Left colon (tissue), 2 donors: ENCODE measurements around the gene SYT15. TPM values are rescaled to one million over a fixed set of nuclear protein-coding genes. Genes with fewer than 3 reads are reported as not detected.

Experiments
- ATAC-seq: fragments of 200-7000 bp; cut with Tn5 transposase; one replicate; pipeline ENCODE4 v1.9.1; 2020; ENCODE audit warnings: mild to moderate bottlenecking, moderate library complexity
- DNase-seq, 2 donors: peaks; one replicate each; pipeline ENCODE4 v3.0.0-alpha.2; 2020
- intact Hi-C, 2 donors: fragments of 100-400 bp; cut with DNase I in 1 of 2; cut with micrococcal nuclease in 1 of 2; formaldehyde crosslinking; loops; one replicate each; pipeline versions ENCODE4 v1.11.2 to v1.14.0; 2022; cut with DNase I, micrococcal nuclease
- total RNA-seq, 2 donors: library from RNA; stranded (reverse); fragmentation: NEBNext Ultra II Directional; extraction: Animal tissue kit (Norgen Biotek cat#: 25700); gene quantifications; one replicate each; pipeline ENCODE4 v1.2.1, GENCODE V29; 2021
- donor health status: DM: no; HTN: no; CAD: no.
- donor health status: DM: yes; HTN: yes; CAD: no.

The SYT15 gene
- total RNA-seq, 2 donors from 2014 or later: 1.4 to 2.2 TPM

DNA sequence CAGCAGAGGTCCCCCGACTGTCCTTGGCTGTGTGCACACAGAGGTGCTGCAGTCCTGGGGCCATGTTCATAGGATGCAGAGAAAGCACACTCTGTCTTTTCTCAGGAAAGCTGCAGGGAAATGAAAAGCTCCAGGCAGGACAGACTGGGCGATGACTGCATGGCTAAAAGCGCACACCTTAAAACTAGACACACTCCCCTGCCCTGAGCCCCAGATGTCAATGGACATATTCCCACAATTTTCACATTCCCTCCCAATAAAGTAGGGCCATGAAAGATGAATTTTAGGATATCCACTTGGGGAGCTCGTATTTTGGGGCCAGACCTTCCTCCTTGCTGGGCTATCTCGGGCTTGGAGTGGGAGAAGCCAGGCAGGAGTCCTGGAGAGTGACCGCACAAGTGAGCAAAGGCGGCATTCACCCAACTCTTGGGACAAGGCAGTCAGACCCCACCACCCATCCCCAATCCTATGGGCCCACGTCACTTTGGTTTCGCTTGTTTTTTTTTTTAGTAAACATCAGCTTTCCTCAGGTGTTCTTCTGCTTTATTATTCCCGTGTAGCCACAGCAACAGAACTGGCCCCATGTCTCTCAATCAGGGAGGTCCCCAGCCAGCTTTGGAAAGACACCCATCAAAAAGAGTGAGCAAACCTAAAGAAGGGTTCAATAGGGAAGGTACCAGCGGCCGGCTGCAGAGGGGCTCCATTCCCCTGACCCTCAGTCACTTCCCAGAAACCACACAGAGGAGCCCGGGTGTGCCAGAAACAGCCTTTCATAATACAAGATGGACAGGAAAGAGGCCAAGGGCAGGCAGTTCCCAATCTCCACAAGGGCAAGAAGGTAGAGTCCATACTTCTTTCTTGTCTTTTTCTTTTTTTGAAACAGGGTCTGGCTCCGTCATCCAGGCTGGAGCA is 35.2 kb upstream of the SYT15 start:
- DNase-seq: peak; percentile 15 to 24

DNA sequence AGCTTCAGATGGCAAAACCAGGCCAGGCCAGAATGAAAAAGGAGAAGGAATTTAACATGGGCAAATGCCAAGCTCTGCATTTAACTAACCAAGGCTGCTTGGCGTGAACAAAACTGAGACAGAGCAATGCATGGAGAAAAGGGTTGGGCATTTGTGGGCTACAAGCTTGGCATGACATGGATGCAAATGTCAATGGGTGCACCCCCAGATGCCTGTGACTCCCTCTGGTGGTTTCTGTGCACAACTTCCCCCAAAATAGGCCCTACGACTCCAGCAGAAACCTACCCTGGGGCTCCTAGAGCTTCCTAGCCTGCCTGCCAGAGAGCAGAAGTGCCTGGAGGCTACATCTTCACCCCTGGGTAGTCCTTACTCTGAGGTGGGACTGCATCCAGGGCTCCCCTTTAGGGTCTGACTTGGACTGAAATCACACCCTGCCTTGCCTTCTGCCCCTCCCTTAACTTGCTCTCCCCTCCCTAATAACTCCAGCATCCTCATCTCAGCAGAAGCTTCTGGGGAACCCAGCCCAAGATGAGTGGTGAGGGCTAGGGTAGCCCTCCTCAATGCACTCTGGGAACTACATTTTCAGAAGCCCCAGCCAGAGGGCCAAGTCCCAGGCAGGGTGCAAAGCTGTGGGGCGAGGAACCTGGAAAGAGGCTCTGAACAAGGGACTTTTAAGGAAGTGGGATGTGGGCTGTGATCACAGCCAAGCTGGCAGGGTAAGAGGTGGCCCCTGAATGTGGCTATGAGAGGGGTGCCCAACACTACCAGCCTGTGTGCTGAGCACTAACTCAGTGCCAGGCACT is 33.7 kb upstream of the SYT15 start:
- ATAC-seq (peak; percentile 26), DNase-seq (peak; percentile 21 to 26)
- intact Hi-C loops: no loop called here

More for the DNA sequence above, 35.2 kb upstream of the SYT15 start:
- intact Hi-C loops: no loop called here
- no peak for ATAC-seq

DNA sequence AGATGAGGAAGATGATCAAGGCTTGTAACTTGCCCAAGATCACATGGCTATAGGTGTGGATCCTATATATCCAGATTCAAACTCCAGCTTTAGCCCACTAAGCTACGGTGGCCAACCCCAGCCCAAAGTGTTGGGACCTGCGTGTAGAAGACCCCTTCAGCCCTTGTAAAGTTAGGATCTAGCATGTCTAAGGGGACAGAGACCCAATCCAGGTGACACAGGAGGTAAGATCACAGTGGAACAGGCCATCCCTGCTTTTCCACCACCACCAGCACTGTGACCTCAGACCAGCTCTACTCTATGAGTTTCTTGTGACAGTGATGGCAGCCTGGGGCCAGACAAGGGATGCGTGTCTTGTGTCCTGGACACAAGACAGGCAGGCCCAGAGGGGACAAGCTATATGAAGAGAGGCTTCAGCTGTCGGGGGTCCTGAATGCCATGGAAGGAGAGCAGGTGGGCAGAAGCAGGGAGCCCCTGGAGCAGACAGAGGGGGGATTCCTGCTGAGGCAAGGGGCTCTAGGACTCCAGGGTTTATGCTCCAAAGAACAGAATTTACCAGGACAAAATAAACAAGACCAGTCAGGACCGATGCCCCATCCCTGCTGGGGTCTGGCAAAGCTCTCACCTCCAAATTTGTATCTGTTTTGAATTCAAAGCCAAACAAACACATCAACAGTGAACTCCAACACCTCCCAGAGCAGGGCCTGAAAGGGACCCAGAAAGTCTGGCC is 32.9 kb upstream of the SYT15 start:
- intact Hi-C loops: no loop called here
- no peak for ATAC-seq
- peak; percentile 12 to 25 for DNase-seq

DNA sequence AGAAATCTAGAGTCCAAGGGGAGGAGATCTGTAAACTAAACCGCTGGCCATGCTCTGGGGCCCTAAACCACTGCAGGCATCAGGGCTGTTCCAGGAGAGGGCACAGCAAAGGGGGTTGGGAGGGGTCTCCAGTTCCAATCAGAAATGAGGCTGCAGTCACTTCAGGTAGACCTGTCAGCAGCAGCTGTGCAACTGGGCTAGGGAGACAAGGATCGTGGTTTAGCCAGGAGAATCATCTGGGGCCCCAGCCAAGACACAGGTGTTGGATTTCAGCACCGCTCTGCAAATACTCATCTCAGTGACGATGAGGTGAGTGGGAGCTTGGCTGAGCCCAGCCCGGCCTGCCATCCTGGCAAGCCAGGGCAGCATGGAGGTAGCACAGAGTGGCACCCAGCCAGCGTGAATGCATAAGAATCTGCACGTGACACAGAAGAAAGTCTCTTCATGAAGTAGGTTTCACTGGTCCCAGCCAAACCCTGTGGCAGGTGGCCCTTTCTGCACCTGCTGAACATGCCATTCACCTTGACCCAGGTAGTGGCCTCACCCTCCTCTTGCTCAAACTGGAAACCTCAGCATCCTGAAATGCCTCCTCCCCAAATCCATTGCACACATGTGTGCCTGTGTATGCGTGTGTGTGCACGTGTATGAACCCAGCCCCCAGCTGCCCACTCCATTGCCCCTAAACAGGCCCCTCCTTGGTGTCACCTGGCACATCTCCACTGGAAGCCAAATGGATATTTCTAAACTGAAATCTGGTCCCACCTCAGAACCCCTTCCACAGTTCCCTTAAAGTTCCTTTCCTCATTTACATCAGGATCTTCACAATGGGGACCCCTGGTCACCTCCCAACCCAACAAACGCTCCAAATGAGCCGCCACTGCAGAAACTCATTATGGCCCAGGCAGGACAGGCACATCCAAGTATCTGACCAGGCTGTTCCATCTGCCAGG is 32.1 kb upstream of the SYT15 start:
- ATAC-seq (no peak), DNase-seq (peak; percentile 21 to 27)
- intact Hi-C loops: no loop called here

DNA sequence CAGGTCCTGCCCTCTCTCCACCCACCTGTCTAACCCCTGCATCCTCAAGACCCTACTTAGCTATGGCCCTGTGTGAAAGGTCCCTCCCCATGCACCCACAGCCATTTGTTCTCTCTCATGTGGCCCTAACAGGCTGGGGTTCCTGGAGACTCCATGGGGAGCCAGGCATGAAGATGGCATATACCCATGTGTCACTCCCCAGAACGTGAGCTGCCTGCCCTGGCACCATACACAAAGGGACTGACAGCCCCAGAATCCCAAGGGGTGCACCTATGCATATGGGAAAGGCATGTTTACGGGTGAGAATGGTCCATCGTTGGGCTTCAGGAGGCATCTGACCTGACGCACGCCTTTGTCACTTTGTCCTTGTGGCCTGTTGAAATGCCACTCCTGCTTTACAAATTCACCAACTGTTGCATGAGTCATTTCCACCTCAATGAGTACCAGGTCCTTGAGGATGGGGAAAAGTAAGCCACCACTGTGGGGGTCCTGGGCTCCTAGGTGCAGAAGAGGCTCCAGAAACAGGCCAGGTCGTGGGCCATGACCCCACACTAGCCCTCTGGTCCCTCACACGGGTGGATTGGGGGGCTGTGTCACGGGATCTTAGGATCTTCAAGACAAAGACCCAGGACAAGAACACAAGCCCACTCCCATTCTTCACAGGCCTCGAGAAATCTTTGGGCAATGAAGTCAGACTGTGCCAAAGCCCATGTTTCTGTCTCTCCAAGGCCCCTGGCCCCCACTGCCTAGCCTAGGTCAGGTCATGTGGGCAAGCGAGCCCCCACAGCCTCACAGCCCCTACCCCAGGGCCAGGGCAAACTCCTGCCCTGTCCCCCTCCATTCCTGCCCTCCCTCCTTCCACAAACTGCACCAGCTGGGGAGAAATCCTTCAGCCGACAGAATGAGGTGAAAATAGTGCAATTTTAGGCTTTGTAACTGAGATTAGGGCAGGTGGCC is 31.1 kb upstream of the SYT15 start:
- DNase-seq (peak; percentile 6 to 22), ATAC-seq (no peak)
- intact Hi-C loops: no loop called here

DNA sequence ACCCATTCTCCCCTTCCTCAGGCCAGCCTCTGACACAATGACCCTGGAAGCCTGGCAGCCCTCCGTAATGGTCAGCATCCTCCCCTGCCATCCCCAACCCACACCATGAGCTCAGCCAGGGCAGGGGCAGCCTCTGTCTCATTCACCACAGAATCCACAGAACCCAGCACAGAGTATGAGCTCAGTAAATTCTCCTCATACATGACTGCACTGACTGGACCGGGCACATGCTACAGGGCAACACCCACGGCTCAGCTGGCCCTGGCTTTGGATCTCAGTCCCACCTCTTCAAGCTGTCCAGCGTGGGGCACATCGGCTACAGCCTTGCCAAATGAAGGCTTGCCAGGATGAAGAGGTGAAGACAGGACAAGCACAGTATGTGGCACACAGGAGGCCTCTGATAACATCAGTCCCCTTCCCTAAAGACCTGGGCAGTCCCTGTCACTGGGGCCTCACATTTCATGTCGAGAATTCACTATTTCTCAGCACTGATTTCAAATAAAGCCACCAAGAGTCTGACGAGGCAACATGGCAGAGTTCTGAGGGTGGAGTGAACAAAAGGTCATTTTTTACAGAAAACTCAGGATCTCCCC is 30.3 kb upstream of the SYT15 start:
- intact Hi-C loops: no loop called here
- ATAC-seq: no peak
- DNase-seq: peak; percentile 4 to 24

DNA sequence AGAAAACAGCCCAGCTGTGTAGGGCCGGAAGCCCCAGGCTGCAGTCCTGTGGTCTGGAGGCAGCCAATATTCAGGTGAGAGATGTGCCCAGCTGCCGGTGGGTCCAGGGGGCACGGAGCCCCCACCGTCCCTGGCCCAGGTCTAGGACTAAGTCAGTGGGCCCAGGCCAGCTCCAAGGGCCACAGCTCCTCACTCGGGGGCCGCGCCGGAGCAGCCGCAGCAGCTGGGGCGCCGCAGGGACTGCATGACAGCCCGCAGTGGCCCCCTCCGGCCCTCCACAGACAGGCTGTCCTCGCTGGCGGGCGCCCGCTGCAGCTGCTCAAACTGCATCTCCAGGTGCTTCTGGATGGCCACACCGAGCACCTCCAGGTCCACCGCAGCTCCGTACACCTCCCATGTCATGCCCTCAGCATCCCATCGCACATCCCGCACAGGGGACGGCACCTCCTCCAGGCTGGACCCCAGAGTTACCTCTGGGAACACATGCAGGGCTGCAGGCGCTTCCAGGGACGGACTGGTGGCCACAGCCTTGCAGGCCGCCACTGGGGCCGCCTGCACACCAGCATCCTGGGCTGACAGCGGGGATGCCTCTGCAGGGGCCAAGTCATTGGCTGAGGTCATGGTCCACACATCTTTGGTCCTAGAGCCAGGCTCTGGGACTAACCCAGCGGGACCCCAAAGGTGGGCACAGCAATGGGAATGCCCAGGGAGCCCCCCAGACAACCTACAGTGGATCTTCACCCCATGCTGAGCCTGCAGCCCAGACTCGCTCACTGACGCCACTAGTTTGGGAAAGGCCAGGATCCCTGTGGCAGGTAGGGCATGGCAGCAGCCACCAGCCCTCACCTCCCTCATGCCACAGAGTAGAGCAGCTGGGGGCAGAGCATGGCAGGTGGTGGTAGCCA is 29.5 kb upstream of the SYT15 start:
- ATAC-seq (no peak), DNase-seq (peak; percentile 9 to 25)
- intact Hi-C loops: no loop called here

DNA sequence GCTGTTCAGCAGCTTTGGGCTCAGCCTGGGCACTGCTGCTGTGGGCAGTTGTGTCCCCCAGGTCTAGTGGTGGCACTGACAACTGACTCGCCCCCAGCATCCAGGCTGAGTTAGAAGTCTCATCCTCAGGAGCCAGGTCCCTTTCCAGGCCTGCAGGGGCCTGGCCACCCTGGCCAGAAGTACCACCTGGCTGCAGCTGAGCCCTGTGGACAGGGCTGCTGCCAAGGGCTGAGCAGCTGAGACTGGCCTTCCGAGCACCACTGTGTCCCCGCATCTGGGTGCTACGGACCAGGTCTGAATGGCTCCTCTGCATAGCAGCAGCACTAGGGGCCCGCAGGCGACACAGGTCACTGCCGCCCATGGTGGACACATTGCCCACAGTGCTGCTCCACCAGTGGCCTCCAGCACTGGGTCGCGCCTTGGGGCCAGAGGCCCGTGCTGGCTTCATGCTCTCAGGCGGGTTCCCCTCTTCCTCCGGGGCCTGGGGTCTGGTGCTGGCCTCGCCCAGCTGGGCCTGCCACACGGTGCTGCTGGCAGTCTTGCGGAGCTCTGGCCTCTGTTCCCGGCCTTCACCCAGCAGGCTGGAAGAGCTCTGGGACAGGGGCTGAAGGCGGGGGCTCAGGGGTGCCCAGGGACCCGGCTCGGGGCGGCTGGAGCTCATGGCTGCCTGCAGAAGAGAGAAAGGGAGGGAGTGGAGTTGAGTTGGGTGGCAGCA is 28.7 kb upstream of the SYT15 start:
- ATAC-seq: no peak

DNA sequence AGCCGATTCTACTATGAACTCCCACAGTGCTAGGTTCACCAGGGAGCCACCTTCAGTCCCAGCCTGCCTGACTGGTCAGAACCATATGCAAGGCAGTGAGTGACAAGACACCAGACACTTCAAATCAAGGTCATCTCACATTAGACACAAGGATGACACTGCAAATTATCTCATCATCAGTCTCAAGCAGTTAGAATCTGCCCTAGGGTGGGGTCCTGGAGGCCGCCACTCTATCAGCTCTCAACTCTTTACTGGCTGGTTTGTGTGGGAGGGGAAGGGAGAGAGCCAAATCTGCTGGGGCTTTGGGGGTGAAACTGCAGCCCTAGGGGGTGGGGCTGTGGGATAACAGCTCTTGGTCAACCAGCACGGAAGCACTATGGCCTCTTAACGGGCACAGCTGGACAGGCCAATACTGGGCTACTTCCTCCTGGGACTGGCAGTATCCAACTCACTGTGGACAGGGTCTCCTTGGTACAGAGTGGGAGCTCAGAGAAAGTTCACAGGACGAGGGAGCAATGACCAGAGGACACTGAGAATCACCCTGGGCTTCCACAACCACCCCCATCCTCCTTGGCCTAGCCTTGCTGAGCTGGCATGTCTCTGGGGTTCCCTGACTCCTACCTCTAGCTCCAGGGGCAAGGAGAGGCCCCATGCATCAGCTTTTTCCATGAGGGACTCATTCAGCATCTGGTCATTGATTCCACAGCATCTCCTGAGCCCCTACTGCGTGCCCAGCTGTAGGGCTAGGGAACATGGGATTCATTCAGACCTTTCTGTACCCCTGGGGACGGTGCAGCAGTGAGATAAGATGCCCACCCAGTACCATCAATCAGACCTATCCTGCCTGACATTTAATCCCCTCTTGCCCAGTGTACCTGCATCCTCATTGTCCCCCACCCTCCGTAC is 27.9 kb upstream of the SYT15 start:
- intact Hi-C loops: no loop called here
- ATAC-seq: no peak
- peak in 1 of 2 donors; percentile 22 for DNase-seq

More for the DNA sequence above, 28.7 kb upstream of the SYT15 start:
- intact Hi-C loops: no loop called here
- peak; percentile 11 to 24 for DNase-seq

DNA sequence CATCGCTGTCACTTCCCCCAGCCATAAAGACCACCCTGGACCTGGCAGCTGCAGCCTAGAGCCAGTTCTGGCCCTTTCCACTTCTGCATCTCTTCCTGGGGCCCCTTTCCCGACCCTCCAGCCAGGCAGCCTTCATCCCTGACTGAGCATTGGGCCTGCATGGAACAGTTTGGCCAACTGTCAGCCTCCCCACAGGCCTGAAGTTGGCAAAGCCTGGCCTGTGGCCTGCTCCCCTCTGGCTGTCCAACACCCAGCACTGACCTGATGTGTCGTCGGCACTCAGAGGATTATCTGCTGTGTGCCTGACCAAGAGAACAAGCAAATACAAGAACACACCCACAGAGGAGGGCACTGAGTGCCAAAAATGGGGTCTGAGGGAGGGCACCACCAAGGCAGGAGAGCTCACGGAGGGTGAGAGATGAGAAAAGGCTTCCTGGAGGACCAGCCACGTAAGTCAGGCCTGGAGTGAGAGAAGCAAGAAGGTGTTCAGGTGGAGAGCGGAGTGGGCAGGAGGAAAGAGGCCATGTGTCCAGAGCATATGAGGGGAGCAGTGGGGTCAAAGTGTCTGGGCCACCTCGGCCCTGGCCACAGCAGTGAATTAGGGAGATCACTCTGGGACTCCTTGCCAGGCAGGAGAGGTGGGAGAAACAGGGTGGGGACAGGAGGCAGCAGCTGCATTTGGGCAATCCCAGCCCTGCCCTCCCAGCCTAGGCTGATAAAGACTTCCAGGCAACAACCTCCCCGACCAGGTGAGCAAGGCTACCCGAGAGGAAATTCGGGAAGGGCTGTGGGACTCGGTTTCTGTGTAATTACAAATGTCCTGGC is 27.0 kb upstream of the SYT15 start:
- intact Hi-C loops: no loop called here
- no peak for ATAC-seq

DNA sequence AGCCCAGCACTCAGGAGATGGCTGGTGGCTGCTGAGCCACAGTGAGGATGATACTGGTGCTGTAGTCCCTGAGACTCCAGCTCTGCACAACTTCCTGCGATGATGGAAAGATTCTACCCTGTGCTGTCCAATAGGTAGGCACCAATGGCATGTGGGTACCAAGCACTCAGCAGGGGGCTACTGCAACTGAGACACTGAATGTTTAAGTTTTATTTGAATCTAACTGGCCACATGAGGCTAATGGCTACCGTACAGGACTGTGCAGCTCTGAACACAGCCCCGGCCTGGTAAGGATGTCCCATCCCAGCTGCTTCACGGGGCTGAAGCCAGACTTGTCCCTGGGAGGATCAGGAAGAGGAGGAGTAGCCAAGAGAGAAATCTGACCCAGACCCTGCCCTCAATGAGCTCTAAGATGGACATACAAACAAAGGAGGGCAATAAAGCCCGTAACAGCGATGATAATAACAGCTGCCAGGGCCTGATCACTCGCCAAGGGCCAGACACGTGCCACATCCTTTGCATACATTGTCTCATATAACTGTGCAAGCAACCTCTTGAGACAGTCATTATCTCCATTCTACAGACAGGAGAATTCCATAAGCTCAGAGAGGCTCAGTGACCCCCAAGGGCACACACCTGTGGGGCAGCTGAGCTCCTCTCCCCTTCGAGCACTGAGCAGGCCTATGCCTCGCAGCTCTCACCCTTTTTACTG is 26.2 kb upstream of the SYT15 start:
- DNase-seq (peak; percentile 42 to 59), ATAC-seq (peak; percentile 32)
- intact Hi-C loops: no loop called here

More for the DNA sequence above, 27.0 kb upstream of the SYT15 start:
- peak in 1 of 2 donors; percentile 19 for DNase-seq

DNA sequence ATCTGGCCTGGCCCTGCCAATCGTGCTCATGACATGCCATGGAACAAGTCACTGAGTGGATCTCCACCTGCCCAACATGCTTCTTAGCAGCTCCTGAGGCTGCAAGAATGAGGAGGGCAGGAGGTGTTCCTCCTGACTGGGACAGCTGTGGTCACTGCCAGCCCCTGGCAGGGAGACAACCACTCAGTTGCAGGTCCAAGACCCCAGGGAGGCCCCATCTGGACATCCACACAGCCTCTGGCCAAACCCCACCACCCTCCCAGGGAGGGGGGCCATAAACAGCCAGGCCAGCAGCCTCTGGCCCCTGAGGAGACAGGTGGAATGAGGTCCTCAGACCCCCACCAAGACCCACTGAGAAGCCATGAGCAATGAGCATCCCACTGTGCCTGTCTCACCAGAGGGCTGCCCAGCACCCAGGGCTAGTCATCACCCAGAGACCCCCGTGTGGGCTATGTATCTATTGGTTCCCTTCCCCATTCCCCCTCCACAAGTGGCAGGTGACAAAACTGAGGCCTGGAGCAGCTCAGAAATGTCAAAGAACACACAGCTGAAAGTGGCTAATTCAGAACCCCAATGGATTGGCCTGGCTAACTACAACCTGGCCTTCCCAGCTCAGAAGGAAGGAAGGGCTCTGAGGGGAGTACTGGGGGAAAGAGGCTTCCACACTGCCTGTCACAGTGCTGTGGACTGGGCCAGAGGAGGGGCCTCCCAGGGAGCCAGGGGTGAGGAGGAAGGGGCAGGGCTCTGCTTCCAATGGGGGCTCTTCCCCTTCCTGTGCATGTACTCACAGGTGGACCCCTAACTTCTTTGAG is 25.5 kb upstream of the SYT15 start:
- intact Hi-C loops: no loop called here
- no peak for DNase-seq
- no peak for ATAC-seq
